Liver (tissue), 9 donors: Measurements from ENCODE around the gene DNAL4. TPM values are rescaled to one million over a fixed set of nuclear protein-coding genes. Genes with fewer than 3 reads are reported as not detected.

Source experiments
- DNase-seq: peaks from one replicate; pipeline ENCODE4 v3.0.0-alpha.2; 2017; ENCODE audit warnings: low spot score
- H3K27ac ChIP-seq, 2 donors: one replicate each; pipeline ENCODE4 v1.7.0; 2013; ENCODE audit warnings: inconsistent platforms in 2 of 2, low read length in 2 of 2, control low read depth in 1 of 2, low read depth in 1 of 2, mild to moderate bottlenecking in 1 of 2
- H3K27me3 ChIP-seq, 4 donors: one replicate each; pipeline versions ENCODE4 v1.6.1 to v1.7.0; 2013; ENCODE audit warnings: low read length in 3 of 4, inconsistent platforms in 1 of 4, mild to moderate bottlenecking in 1 of 4, moderate library complexity in 1 of 4; ENCODE audit not compliant: control insufficient read depth in 4 of 4, insufficient read depth in 4 of 4
- H3K36me3 ChIP-seq, 4 donors: one replicate each; pipeline versions ENCODE4 v1.6.1 to v1.7.0; 2013; ENCODE audit warnings: low read length in 3 of 4, mild to moderate bottlenecking in 3 of 4, low read depth in 1 of 4, moderate library complexity in 1 of 4; ENCODE audit not compliant: control insufficient read depth in 4 of 4, insufficient read depth in 3 of 4
- H3K4me1 ChIP-seq, 4 donors: one replicate each; pipeline versions ENCODE4 v1.6.1 to v1.7.0; 2013; ENCODE audit warnings: low read length in 3 of 4, mild to moderate bottlenecking in 3 of 4, moderate library complexity in 1 of 4; ENCODE audit not compliant: control insufficient read depth in 4 of 4, insufficient read depth in 4 of 4
- H3K4me3 ChIP-seq, 3 donors: one replicate each; pipeline versions ENCODE4 v1.6.1 to v1.7.0; 2013; ENCODE audit warnings: low read length in 3 of 3, control low read depth in 1 of 3, low read depth in 1 of 3, mild to moderate bottlenecking in 1 of 3
- H3K9ac ChIP-seq, 2 donors: one replicate each; pipeline ENCODE4 v1.7.0; 2013; ENCODE audit warnings: low read length in 2 of 2, mild to moderate bottlenecking in 2 of 2, moderate library complexity in 2 of 2, control low read depth in 1 of 2, low read depth in 1 of 2
- H3K9me3 ChIP-seq, 4 donors: one replicate each; pipeline versions ENCODE4 v1.6.1 to v1.7.0; 2013; ENCODE audit warnings: low read length in 3 of 4; ENCODE audit not compliant: control insufficient read depth in 4 of 4
- ATF3 ChIP-seq: IDR thresholded peaks from 2 replicates; pipeline ENCODE4 v1.6.1; 2016; ENCODE audit warnings: antibody characterized with exemption
- CTCF ChIP-seq: fragments of 150-350 bp; IDR thresholded peaks from 2 replicates; pipeline ENCODE4 v1.5.1; 2017; ENCODE audit warnings: improper control_type of control experiment, low read depth, low read length; ENCODE audit not compliant: missing input control
- EGR1 ChIP-seq, 2 donors: IDR thresholded peaks; 2 replicates each; pipeline ENCODE4 v1.6.1; 2016 to 2018; ENCODE audit warnings: antibody characterized with exemption in 2 of 2, low read depth in 2 of 2
- FOXA1 ChIP-seq: IDR thresholded peaks from 2 replicates; pipeline ENCODE4 v1.6.1; 2016; ENCODE audit warnings: antibody characterized with exemption
- FOXA2 ChIP-seq: IDR thresholded peaks from 2 replicates; pipeline ENCODE4 v1.6.1; 2016; ENCODE audit warnings: antibody characterized with exemption
- GABPA ChIP-seq, 2 donors: IDR thresholded peaks in 1 of 2; conservative IDR thresholded peaks in 1 of 2; 2 replicates each; pipeline ENCODE4 v1.6.1; 2016; ENCODE audit warnings: antibody characterized with exemption in 2 of 2, mild to moderate bottlenecking in 1 of 2, moderate library complexity in 1 of 2
- HNF4A ChIP-seq, 2 donors: conservative IDR thresholded peaks; 2 replicates each; pipeline ENCODE4 v1.6.1; 2016; ENCODE audit warnings: antibody characterized with exemption in 2 of 2, mild to moderate bottlenecking in 2 of 2
- HNF4G ChIP-seq: IDR thresholded peaks from 2 replicates; pipeline ENCODE4 v1.6.1; 2016; ENCODE audit warnings: antibody characterized with exemption
- JUND ChIP-seq, 2 donors: IDR thresholded peaks; 2 replicates each; pipeline ENCODE4 v1.6.1; 2016; ENCODE audit warnings: antibody characterized with exemption in 2 of 2
- NR2F2 ChIP-seq: IDR thresholded peaks from 2 replicates; pipeline ENCODE4 v1.6.1; 2016; ENCODE audit warnings: antibody characterized with exemption
- RAD21 ChIP-seq, 2 donors: IDR thresholded peaks; 2 replicates each; pipeline ENCODE4 v1.6.1; 2016; ENCODE audit warnings: antibody characterized with exemption in 2 of 2, mild to moderate bottlenecking in 2 of 2
- RXRA ChIP-seq, 2 donors: IDR thresholded peaks; 2 replicates each; pipeline ENCODE4 v1.6.1; 2017 to 2018; ENCODE audit warnings: antibody characterized with exemption in 2 of 2, mild to moderate bottlenecking in 1 of 2
- TAF1 ChIP-seq: conservative IDR thresholded peaks from 2 replicates; pipeline ENCODE4 v1.6.1; 2016; ENCODE audit warnings: antibody characterized with exemption, mild to moderate bottlenecking
- YY1 ChIP-seq: IDR thresholded peaks from 2 replicates; pipeline ENCODE4 v1.6.1; 2016; ENCODE audit warnings: antibody characterized with exemption, mild to moderate bottlenecking
- ZBTB33 ChIP-seq: IDR thresholded peaks from 2 replicates; pipeline ENCODE4 v1.6.1; 2016; ENCODE audit warnings: antibody characterized with exemption
- WGBS: extraction: QIAGEN DNeasy Blood & Tissue Kit; methylation state at CpG from one replicate; pipeline ENCODE4 v1.1.7; 2013; 5-methylcytosine and 5-hydroxymethylcytosine counted together
- polyA plus RNA-seq, 2 donors: library from polyadenylated mRNA; stranded (reverse) in 1 of 2; unstranded in 1 of 2; fragments of 200-250 nt in 1 of 2; fragments of >200 nt in 1 of 2; fragmentation: Nextera tagmentation in 1 of 2; extraction: Ambion mirVana in 1 of 2; gene quantifications; one replicate each; pipeline versions ENCODE4 v1.2.1 to v1.2.3, GENCODE V29; 2013 to 2015
- total RNA-seq, 2 donors: library from RNA; depleted of rRNA; stranded (reverse); fragments of >200 nt; gene quantifications; one replicate each; pipeline ENCODE4 v1.2.3, GENCODE V29; 2014
- TF ChIP-seq, protein P1 (sequence below): IDR thresholded peaks from 2 replicates; pipeline ENCODE4 v1.6.1; 2016; ENCODE audit warnings: antibody characterized with exemption
- TF ChIP-seq, protein P2 (sequence below): IDR thresholded peaks from 2 replicates; pipeline ENCODE4 v1.6.1; 2016; ENCODE audit warnings: antibody characterized with exemption, mild to moderate bottlenecking
- donor health status: healthy.
- donor health status: healthy.
- donor health status: healthy.
- donor health status: healthy.
- donor health status: healthy.

The DNAL4 gene
- total and polyA plus RNA-seq, 4 donors, result 4.0 to 5.6 (median 4.9) TPM

- no peak overlapping the region for H3K9ac ChIP-seq
- WGBS, result 42% methylated on average over 14 of the region's 14 CpGs
- peak; percentile 58 for DNase-seq
- no peaks in the 10 kb centered on the region for H3K36me3 ChIP-seq
- no peak overlapping the region for H3K4me3 ChIP-seq
- H3K27me3 ChIP-seq, result no peaks in the 10 kb centered on the region
- H3K27ac ChIP-seq, result peak overlapping the region in 1 of 2 donors; percentile 17
- H3K4me1 ChIP-seq, result peaks cover 0 to 6% (median 0%) of the 10 kb centered on the region in 4 donors
- H3K9me3 ChIP-seq, result no peaks in the 10 kb centered on the region
- TF ChIP-seq RAD21 (IDR thresholded peaks at IDR 0.05) (peak; percentile 90 to 93), YY1 (no peak), HNF4G (no peak), GABPA (IDR thresholded peaks at IDR 0.05 in 1 of 2, conservative IDR thresholded peaks at IDR 0.05 in 1 of 2) (peak in 1 of 2 donors; percentile 57), ZBTB33 (no peak), RXRA (IDR thresholded peaks at IDR 0.05) (peak in 1 of 2 donors; percentile 48), ATF3 (peak; percentile 64), CTCF (peak; percentile 85), FOXA2 (no peak), JUND (IDR thresholded peaks at IDR 0.05) (peak; percentile 95 to 96), HNF4A (conservative IDR thresholded peaks at IDR 0.05) (no peak)
- TF ChIP-seq, protein P1, sequence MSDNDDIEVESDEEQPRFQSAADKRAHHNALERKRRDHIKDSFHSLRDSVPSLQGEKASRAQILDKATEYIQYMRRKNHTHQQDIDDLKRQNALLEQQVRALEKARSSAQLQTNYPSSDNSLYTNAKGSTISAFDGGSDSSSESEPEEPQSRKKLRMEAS, result no peak
- TF ChIP-seq, protein P2, sequence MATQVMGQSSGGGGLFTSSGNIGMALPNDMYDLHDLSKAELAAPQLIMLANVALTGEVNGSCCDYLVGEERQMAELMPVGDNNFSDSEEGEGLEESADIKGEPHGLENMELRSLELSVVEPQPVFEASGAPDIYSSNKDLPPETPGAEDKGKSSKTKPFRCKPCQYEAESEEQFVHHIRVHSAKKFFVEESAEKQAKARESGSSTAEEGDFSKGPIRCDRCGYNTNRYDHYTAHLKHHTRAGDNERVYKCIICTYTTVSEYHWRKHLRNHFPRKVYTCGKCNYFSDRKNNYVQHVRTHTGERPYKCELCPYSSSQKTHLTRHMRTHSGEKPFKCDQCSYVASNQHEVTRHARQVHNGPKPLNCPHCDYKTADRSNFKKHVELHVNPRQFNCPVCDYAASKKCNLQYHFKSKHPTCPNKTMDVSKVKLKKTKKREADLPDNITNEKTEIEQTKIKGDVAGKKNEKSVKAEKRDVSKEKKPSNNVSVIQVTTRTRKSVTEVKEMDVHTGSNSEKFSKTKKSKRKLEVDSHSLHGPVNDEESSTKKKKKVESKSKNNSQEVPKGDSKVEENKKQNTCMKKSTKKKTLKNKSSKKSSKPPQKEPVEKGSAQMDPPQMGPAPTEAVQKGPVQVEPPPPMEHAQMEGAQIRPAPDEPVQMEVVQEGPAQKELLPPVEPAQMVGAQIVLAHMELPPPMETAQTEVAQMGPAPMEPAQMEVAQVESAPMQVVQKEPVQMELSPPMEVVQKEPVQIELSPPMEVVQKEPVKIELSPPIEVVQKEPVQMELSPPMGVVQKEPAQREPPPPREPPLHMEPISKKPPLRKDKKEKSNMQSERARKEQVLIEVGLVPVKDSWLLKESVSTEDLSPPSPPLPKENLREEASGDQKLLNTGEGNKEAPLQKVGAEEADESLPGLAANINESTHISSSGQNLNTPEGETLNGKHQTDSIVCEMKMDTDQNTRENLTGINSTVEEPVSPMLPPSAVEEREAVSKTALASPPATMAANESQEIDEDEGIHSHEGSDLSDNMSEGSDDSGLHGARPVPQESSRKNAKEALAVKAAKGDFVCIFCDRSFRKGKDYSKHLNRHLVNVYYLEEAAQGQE, result no peak
These were observed 27.7 kb downstream of the DNAL4 start for GRCh38 chr22:38766076-38766777.

GRCh38 chr22:38762551-38762983 lies 31.4 kb downstream of the DNAL4 start:
- Histone ChIP-seq H3K27ac (no peak overlapping the region), H3K27me3 (no peaks in the 10 kb centered on the region), H3K9me3 (no peaks in the 10 kb centered on the region), H3K4me3 (no peak overlapping the region), H3K4me1 (peaks cover 0 to 11% (median 0%) of the 10 kb centered on the region in 4 donors), H3K36me3 (no peaks in the 10 kb centered on the region), H3K9ac (no peak overlapping the region)
- TF ChIP-seq, protein P1, result no peak
- no peak for TF ChIP-seq NR2F2
- TF ChIP-seq HNF4A (conservative IDR thresholded peaks at IDR 0.05), result no peak
- TF ChIP-seq GABPA (IDR thresholded peaks at IDR 0.05 in 1 of 2, conservative IDR thresholded peaks at IDR 0.05 in 1 of 2), result no peak
- no peak for TF ChIP-seq HNF4G
- no peak for TF ChIP-seq EGR1 (IDR thresholded peaks at IDR 0.05; ENCODE audit: low read depth in 2 of 2)
- no peak for TF ChIP-seq RXRA (IDR thresholded peaks at IDR 0.05)
- no peak for TF ChIP-seq FOXA1
- TF ChIP-seq TAF1, result no peak
- no peak for TF ChIP-seq FOXA2
- no peak for TF ChIP-seq CTCF
- TF ChIP-seq RAD21 (IDR thresholded peaks at IDR 0.05), result no peak
- no peak for TF ChIP-seq ATF3
- DNase-seq, result no peak
- WGBS, result 88% methylated on average over 11 of the region's 11 CpGs
